Measurements from ENCODE around the gene ATP10D. TPM values are rescaled to one million over a fixed set of nuclear protein-coding genes. Genes with fewer than 3 reads are reported as not detected.
A peak's percentile ranks its signal among the peaks of the same experiment; 100 is the strongest.

Gene ATP10D
- polyA plus RNA-seq (ENCODE audit: insufficient read depth in 1 of 5, insufficient read length in 5 of 5, low replicate concordance in 1 of 5), result 10 to 100 TPM; 19.4 to 45.3 (median 34.9) TPM
- long read RNA-seq, donor 1, full-length matches to known transcripts, result 3 of 3 reads
- long read RNA-seq, donor 1, partial matches to known transcripts, result 0 of 3 reads
- long read RNA-seq, donor 1, other reads (novel, unspliced or antisense), result 0 of 3 reads
- long read RNA-seq, donor 2, partial matches to known transcripts, result 0 of 1 reads
- long read RNA-seq, donor 2, other reads (novel, unspliced or antisense), result 0 of 1 reads
- long read RNA-seq, donor 3, partial matches to known transcripts, result 0 of 2 reads
- long read RNA-seq, donor 3, other reads (novel, unspliced or antisense), result 0 of 2 reads
- long read RNA-seq, donor 4, result 0 reads
- long read RNA-seq, donor 5, partial matches to known transcripts, result 0 of 5 reads
- long read RNA-seq, donor 5, other reads (novel, unspliced or antisense), result 0 of 5 reads
- long read RNA-seq, donor 6, partial matches to known transcripts, result 0 of 4 reads
- long read RNA-seq, donor 6, other reads (novel, unspliced or antisense), result 0 of 4 reads
- long read RNA-seq, donor 7, result 0 reads
- long read RNA-seq, donor 8, result 0 reads

DNA sequence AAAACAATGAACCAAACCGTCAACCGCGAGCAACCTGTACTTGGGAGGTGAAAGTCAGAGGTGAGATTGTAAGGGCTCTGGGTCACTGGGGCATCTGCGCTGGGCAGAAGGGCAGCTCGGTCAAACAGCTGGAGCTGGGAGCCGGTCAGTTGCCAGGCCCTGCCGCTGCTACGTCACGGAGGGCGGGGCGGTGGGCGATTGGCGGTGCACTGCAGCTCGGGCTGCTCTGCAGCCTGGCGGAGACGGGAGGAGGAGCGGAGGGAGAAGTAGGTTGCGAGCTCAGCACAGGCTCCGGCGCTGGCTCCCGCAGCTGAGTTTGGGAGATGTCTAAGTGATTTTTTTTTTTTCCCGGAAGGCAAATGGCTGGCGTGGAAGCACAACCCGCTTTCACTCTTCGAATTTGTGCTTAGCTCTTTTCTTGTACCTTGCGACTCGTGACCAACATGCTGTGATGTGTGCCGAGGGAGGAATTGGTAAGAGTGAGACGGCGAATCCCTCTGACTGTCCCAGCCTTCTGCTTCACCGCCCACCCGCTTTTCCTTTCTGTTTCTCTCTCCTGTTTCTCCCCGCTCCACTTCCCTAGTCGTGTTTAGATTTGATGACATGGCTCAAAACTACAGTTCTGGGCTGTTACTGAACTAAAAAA, at the start of gene ATP10D:
TSS of gene ATP10D (plus strand) at position 229 of the 646 bp plus-strand sequence. CDS start 27,266 bp downstream, outside the sequence.
- peak; percentile 94 to 96 for DNase-seq

GRCh38 chr4:47442980-47443379, 42.1 kb upstream of the ATP10D start:
- DNase-seq, result no peak

- no peak for DNase-seq
Observed at GRCh38 chr4:47444031-47444430, 41.0 kb upstream of the ATP10D start.

DNA sequence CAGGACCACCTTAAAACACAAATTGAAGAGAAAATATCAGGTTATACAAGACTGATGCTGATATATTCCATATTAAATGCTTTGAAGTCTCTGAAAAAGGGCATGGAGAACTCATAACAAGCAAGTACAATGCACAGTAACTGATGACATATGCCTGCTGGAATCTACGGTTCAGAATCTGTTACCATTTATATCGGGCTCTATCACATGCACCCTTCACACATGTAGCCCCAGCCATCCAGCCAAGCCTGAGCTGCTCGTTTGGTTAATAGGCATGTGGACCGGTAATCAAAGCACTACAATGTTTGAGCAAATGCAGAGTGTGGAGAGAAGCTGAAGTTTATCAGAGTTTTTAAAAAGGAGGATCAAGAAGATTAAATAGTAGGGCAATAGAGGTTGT, 33.4 kb upstream of the ATP10D start:
- DNase-seq, result no peak

DNA sequence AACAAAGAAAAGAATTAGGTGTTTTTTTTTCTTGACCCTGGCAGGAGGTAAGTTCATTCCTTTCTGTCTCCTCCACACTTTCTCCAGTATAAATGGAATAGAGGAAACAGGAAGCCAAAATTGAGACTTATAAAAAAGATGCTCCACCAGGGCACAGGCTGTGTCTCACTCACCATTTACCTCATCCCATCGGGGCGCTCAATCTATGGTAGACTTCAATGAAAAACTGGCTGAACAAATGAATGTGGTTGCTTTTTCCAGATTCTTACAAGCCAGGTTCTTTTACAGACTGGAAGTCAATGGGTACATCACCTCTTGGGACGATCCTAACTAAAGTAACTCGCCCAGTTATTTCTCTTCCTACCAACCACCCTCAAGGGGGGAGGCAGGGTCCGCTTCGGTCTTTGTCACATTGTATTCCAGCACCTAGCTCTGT, 22.3 kb upstream of the ATP10D start:
- no peak for DNase-seq

- peak; percentile 94 to 95 for DNase-seq
Observed at GRCh38 chr4:47463235-47463956, 21.7 kb upstream of the ATP10D start, which contains the start of gene COMMD8. COMMD8 (minus strand) TSS chr4:47463702; CDS start chr4:47463651, 51 bp downstream.

- DNase-seq, result no peak
Observed at GRCh38 chr4:47465004-47465403, 20.1 kb upstream of the ATP10D start.

- no peak for DNase-seq
Observed at GRCh38 chr4:47466056-47466785, 18.9 kb upstream of the ATP10D start.

DNA sequence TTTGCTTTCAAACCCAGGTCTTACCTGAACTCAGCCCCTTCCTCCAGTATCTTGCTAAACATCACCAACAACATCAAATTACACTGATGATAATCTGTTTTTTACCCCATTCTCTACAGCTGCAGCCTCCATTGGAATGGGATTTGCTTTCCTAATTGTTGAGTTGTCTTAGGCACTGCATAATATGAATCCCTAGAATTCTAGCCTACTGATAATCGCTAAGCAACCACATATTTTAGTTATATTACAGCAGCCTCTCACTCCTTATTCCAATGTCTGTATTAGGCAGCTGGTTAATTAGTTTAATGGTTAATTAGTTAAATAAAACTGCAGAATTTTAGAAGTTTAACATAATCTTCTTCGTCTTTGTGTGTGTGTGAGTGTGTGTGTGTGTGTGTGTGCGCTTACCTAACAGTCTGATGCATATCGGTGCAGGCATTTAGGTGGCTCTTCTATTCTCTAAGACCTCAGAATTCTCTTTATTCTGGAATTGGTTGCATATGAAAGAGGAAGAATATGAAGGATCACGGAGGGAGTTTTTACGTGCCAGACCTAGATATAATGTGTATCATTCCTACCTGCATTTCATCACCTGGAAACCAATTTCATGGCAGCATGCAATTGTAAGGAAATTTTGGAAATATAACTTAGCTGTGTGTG, 16.2 kb upstream of the ATP10D start:
- peak; percentile 31 to 32 for DNase-seq

GRCh38 chr4:47469951-47470350, 15.1 kb upstream of the ATP10D start:
- DNase-seq, result no peak

DNA sequence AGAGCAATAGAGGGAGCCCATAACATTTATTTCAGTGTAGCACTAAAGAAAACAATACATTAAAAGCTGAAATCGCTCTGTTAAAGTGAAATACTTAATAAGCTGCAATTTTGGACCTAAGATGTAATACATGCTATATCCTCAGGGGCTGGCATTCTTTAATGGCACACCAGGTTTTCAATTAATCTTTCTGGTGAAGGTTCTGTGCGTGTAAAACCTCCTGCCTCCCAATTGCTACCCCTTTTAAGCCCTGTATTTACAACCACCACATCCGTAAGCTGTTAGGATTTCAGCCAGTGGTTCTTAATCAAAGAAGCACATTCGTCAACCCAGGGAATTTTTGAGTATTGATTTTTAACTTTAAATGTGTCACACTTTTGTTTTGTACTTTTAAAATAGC, 14.0 kb upstream of the ATP10D start:
- no peak for DNase-seq

GRCh38 chr4:47471591-47471990, 13.5 kb upstream of the ATP10D start:
- no peak for DNase-seq

- no peak for DNase-seq
Observed at GRCh38 chr4:47473141-47473750, 11.8 kb upstream of the ATP10D start.

DNA sequence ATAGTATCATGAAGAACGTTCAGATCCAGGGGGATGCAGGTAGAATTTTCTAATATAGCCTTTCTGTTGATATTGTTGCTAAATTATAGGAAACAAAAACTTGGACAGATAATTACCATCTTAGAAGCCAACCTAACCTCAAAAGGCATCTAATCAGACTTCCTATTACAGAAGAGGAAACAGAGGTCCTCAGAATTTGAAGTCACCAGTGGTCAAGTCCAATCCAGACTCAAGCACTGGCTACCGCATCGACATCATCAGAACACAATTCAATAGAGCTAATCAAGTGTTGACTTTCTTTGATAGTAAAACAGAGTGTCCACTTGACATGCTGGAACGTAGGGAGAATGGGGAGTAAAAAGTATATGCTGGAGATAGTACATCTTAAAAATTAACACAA, 10.3 kb upstream of the ATP10D start:
- DNase-seq, result no peak

DNA sequence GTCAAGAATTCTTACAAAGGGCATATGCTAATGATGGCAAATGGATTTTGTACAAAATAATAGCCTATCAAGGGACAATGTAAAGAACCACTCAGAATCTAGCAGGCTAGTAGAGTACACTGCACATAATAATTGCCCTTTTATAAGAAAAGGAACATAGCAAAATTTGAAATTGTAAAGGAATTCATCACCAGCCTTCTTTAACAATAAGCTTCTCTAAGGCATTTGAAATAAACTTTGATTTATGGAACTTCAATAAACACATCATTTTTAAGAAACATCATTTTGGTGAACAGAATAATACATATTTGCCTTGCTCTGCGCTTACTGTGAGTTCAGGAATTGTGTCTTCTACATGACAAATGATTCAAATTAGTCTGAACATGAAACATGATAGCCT, 9.7 kb upstream of the ATP10D start:
- DNase-seq, result no peak

DNA sequence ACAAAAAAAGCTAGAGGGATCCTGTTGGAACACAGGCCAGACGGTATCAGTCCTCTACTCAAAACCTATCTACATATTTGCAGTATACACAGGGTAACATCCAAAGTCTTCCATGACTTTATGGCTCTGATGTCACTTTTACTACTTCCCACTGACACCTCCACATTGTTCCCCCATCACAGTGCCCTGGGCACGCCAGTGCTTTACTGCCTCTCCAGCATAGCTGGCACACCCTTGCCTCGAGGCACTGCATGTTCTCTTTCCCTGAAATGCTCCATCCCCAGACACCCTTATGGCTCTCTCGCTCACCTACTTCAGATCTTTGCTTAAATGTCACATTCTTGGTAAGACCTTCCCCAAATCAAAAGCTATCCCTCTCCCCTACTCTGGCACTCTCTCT, 6.3 kb upstream of the ATP10D start:
- no peak for DNase-seq

DNA sequence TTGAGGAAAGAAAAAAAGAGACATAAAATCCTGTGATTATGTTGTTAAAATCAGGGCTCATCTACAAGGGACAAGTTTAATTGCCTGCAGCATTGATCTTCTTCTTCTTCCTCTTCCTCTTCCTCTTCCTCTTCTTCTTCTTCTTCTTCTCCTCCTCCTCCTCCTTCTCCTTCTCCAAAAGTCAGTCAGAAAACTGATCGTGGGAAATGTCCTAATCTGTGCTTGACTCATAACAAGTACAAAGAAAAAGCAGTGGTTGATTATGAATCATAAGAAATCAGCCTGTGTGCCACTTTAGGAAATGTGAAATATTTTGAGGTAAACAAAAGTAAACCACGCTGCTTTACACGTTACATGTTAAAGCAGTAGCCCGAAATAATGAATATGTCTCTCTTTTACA, 2.7 kb upstream of the ATP10D start:
- no peak for DNase-seq

GRCh38 chr4:47483745-47484144, 1.3 kb upstream of the ATP10D start:
- no peak for DNase-seq

- no peak for DNase-seq
Observed at GRCh38 chr4:47484168-47484567, 907 bp upstream of the ATP10D start.

DNA sequence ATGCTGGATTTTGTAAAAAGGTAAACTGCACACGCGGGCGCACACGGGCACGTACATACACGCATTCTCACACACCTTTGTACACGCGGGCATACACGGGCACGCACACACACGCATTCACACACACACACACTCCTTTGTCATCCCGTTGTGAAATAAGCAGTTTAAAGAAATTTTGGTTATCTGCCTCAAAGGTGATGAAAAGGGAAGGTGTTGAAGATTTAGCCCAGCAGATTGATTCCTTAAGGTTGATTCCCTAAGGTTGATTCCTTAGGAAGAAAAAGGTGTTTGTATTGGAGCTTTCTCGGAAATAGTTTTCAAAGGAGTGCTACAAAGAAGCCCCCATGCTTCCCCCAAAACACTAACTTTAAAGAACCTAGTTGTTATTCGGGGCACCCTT, 693 bp downstream of the ATP10D start:
- no peak for DNase-seq

Data from right lung (tissue), 10 donors.